ENCODE measurements around the gene ARMC3. TPM values are rescaled to one million over a fixed set of nuclear protein-coding genes. Genes with fewer than 3 reads are reported as not detected.

The ARMC3 gene
- total RNA-seq, 1 experiment from 2014 or later = 0.09 TPM

- Histone ChIP-seq H3K27me3 (ENCODE audit: insufficient read depth, low read length) (no peaks in the 10 kb centered on the region), H4K20me1 (ENCODE audit: control insufficient read depth, insufficient read depth, insufficient read length) (no peaks in the 10 kb centered on the region), H2AK5ac (ENCODE audit: insufficient read length, low read length) (no peak overlapping the region), H3K9me3 (ENCODE audit: control insufficient read depth, low read depth, low read length) (no peaks in the 10 kb centered on the region), H3K4me1 (ENCODE audit: insufficient read depth, low read length) (no peaks in the 10 kb centered on the region), H4K5ac (ENCODE audit: insufficient read length, low read depth, low read length) (no peak overlapping the region), H3K56ac (ENCODE audit: insufficient read length, low read depth, low read length) (no peak overlapping the region), H2BK5ac (ENCODE audit: insufficient read length, low read length) (no peak overlapping the region), H2AFZ (ENCODE audit: low read length) (no peak overlapping the region), H3K4ac (ENCODE audit: low read depth, low read length) (no peak overlapping the region), H3K79me1 (ENCODE audit: insufficient read depth, low read depth, low read length, poor library complexity, severe bottlenecking) (no peaks in the 10 kb centered on the region), H3K14ac (ENCODE audit: insufficient read depth, low read length) (no peak overlapping the region), H3K79me2 (ENCODE audit: insufficient read depth, low read length) (no peaks in the 10 kb centered on the region), H3K23ac (ENCODE audit: insufficient read length, low read depth, low read length) (no peak overlapping the region), H3T11ph (ENCODE audit: low read length) (no peak overlapping the region), H2BK12ac (ENCODE audit: insufficient read length, low read depth, low read length) (no peak overlapping the region), H3K23me2 (ENCODE audit: insufficient read length, low read depth, low read length, poor library complexity, severe bottlenecking) (no peaks in the 10 kb centered on the region), H2BK120ac (ENCODE audit: low read depth, low read length, poor library complexity, severe bottlenecking) (no peak overlapping the region), H3K27ac (ENCODE audit: insufficient read length, low read depth, low read length) (no peak overlapping the region), H3K9ac (ENCODE audit: extremely low read depth, insufficient read length, low read length) (no peak overlapping the region), H2BK20ac (ENCODE audit: low read depth, low read length, poor library complexity, severe bottlenecking) (no peak overlapping the region), H3K18ac (ENCODE audit: insufficient read length, low read depth, low read length) (no peak overlapping the region), H2BK15ac (ENCODE audit: low read depth, low read length) (no peak overlapping the region), H4K91ac (ENCODE audit: insufficient read length, low read depth, low read length) (no peak overlapping the region), H3K4me2 (ENCODE audit: insufficient read depth, insufficient read length, low read length) (no peak overlapping the region), H4K8ac (replicated peaks; ENCODE audit: insufficient read length, low read depth, low read length) (no peak overlapping the region)
- H3K27me3 Mint-ChIP-seq (ENCODE audit: low read depth) = peaks cover 3% of the 10 kb centered on the region; the same call in 1 of the 2 replicates
- DNase-seq = no peak
- H3K36me3 Mint-ChIP-seq (ENCODE audit: insufficient read depth in 1 of 3, low read depth in 3 of 3) = no peaks in the 10 kb centered on the region
- no CpG with 5 or more reads among the region's 2 CpGs for WGBS (ENCODE audit: extremely low coverage, insufficient read length, low lambda C conversion rate)
- no peak overlapping the region; a peak in 1 of 7 replicates for H3K27ac Mint-ChIP-seq
- no peaks in the 10 kb centered on the region; a peak in 1 of 5 replicates for H3K9me3 Mint-ChIP-seq
- peak; percentile 36; the same call in 1 of the 3 replicates for TF ChIP-seq CTCF (conservative IDR thresholded peaks at IDR 0.05)
- H3K4me1 Mint-ChIP-seq = peaks cover 7 to 9% of the 10 kb centered on the region in 2 experiments
- no peak overlapping the region for H3K4me3 Mint-ChIP-seq
Measured at GRCh38 chr10:22999942-23000341, 72.1 kb downstream of the ARMC3 start.

Data from H9 (cell line).